Right cardiac atrium (tissue), 5 donors: Measurements from ENCODE around the gene NYAP1. TPM values are rescaled to one million over a fixed set of nuclear protein-coding genes. Genes with fewer than 3 reads are reported as not detected.
A peak's percentile ranks its signal among the peaks of the same experiment; 100 is the strongest.

Experiments
- ATAC-seq, 2 donors: fragments of 200-7000 bp; cut with Tn5 transposase; one replicate each; pipeline versions ENCODE4 v1.8.0 to v1.9.1; 2020; ENCODE audit warnings: moderate library complexity in 2 of 2, mild to moderate bottlenecking in 1 of 2
- DNase-seq, 3 donors: peaks; one replicate each; pipeline ENCODE4 v3.0.0-alpha.2; 2020
- H3K27ac ChIP-seq: one replicate; pipeline ENCODE4 v1.5.1; 2013; ENCODE audit warnings: mild to moderate bottlenecking, low read length, control low read depth, moderate library complexity
- H3K27me3 ChIP-seq: one replicate; pipeline ENCODE4 v1.6.1; 2013; ENCODE audit not compliant: control insufficient read depth, insufficient read depth
- H3K4me1 ChIP-seq: one replicate; pipeline ENCODE4 v1.6.1; 2013; ENCODE audit warnings: low read length; ENCODE audit not compliant: control insufficient read depth, insufficient read depth
- H3K4me3 ChIP-seq: one replicate; pipeline ENCODE4 v1.5.1; 2013; ENCODE audit warnings: low read length, control low read depth
- H3K9me3 ChIP-seq: one replicate; pipeline ENCODE4 v1.6.1; 2013; ENCODE audit warnings: low read length; ENCODE audit not compliant: control insufficient read depth
- WGBS: extraction: QIAGEN DNeasy Blood & Tissue Kit; methylation state at CpG from one replicate; pipeline ENCODE4 v1.1.7; 2013; 5-methylcytosine and 5-hydroxymethylcytosine counted together
- intact Hi-C, 4 donors: fragments of 100-400 bp; cut with DNase I; formaldehyde crosslinking; loops; one replicate each; pipeline versions ENCODE4 v1.11.0 to v1.14.0; 2022 to 2023
- polyA plus RNA-seq: library from polyadenylated mRNA; stranded (reverse); fragments of 200-250 nt; gene quantifications from one replicate; pipeline ENCODE4 v1.2.3, GENCODE V29; 2013
- total RNA-seq, 4 donors: library from RNA; stranded (reverse); fragmentation: NEBNext Ultra II Directional; extraction: Animal tissue kit (Norgen Biotek cat#: 25700); gene quantifications; one replicate each; pipeline ENCODE4 v1.2.1, GENCODE V29; 2021
- donor health status: healthy with polysubstance abuse.
- donor health status: DM: no; HTN: yes; CAD: no.
- donor health status: DM: no; HTN: no; CAD: no.
- donor health status: DM: no; HTN: yes; CAD: no; lungs with severe emphysema.
- donor health status: DM: yes; HTN: yes; CAD: no.

Gene NYAP1
- total and polyA plus RNA-seq, 5 donors, result 0.39 to 1.1 (median 0.76) TPM

DNA sequence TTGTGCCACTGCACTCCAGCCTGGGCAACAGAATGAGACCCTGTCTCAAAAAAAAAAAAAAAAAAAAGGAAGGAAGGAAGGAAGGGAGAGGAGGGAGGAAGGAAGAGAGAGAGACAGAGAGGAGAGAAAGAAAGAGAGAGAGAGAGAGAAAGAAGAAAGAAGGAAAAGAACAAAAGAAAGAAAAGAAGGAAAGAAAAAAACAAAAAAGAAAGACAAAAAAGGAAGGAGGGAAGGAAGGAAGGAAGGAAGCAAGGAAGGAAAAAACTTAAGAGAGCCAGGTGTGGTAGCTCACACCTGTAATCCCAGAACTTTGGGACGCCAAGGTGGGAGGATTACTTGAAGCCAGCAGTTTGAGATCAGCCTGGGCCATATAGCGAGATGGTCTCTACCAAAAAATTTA lies 18.9 kb upstream of the NYAP1 start:
- DNase-seq, result no peak
- no peaks in the 10 kb centered on the region for H3K27me3 ChIP-seq
- ATAC-seq, result no peak
- WGBS, result 92% methylated on average over 2 of the region's 2 CpGs
- H3K4me3 ChIP-seq, result no peak overlapping the region
- H3K27ac ChIP-seq, result no peak overlapping the region
- intact Hi-C loops, result loop anchor here (5.0 to 10.0 kb wide), 4 partner anchors 93 to 230 kb away; partner anchors contain the start of gene GIGYF1 (in 2 of the 4)
- H3K9me3 ChIP-seq, result no peaks in the 10 kb centered on the region
- peaks cover 3% of the 10 kb centered on the region for H3K4me1 ChIP-seq

DNA sequence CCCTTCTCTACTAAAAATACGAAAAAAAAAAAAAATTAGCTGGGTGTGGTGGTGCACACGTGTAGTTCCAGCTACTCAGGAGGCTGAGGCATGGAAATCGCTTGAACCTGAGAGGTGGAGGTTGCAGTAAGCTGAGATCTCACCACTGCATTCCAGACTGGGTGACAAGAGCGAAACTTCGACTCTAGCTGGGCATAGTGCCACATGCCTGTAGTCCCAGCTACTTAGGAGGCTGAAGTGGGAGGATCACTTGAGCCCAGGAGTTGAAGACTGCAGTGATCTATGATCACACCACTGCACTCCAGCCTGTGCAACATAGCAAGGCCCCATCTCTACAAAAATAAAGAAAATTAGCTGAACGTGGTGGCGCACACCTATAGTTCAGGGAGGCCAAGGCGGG lies 18.4 kb upstream of the NYAP1 start:
- Histone ChIP-seq H3K27me3 (no peaks in the 10 kb centered on the region), H3K4me3 (no peak overlapping the region), H3K9me3 (no peaks in the 10 kb centered on the region), H3K4me1 (peaks cover 3% of the 10 kb centered on the region), H3K27ac (no peak overlapping the region)
- intact Hi-C loops, result loop anchor here (5.0 to 10.0 kb wide), 4 partner anchors 92 to 230 kb away; partner anchors contain the start of gene GIGYF1 (in 2 of the 4)
- 65% methylated on average over 8 of the region's 8 CpGs for WGBS
- peak in 1 of 3 donors; percentile 49 for DNase-seq
- no peak for ATAC-seq

DNA sequence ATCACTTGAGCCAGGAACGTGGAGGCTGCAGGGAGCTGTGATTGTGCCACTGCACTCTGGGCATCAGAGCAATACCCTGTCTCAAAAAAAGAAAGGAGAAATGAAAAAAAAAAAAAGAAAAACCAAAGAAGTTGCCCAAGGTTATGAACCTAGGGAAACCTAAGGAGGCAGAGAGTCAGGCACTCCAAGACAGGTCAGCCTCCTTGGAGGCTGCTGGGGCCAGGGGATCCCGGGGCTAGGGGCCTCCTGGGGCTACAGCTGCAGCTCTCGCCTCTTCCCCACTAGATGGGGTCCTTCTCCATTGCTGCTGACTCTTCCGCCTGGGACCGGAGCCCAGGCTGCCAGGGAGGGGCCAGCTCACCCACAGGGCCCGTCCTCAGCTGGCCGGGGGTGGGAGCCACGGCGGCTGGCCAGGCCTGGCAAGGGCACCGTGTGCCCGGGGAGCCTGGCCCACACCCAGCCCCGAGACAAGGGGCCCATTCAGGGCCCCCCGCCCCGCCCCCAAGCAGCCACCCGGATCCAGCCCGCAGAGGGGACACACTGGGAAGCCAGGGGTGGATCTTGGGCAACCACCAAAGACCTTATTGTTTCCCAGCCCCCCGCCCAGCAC lies 17.9 kb upstream of the NYAP1 start:
- WGBS, result 7% methylated on average over 17 of the region's 17 CpGs
- Histone ChIP-seq H3K27me3 (no peaks in the 10 kb centered on the region), H3K4me1 (peaks cover 3% of the 10 kb centered on the region), H3K27ac (peak overlapping the region; percentile 69), H3K4me3 (no peak overlapping the region), H3K9me3 (no peaks in the 10 kb centered on the region)
- ATAC-seq, result peak; percentile 86 to 89
- intact Hi-C loops, result loop anchor here (5.0 to 10.0 kb wide), 4 partner anchors 91 to 229 kb away; partner anchors contain the start of gene GIGYF1 (in 2 of the 4)
- DNase-seq, result peak; percentile 82 to 94 (median 93)

DNA sequence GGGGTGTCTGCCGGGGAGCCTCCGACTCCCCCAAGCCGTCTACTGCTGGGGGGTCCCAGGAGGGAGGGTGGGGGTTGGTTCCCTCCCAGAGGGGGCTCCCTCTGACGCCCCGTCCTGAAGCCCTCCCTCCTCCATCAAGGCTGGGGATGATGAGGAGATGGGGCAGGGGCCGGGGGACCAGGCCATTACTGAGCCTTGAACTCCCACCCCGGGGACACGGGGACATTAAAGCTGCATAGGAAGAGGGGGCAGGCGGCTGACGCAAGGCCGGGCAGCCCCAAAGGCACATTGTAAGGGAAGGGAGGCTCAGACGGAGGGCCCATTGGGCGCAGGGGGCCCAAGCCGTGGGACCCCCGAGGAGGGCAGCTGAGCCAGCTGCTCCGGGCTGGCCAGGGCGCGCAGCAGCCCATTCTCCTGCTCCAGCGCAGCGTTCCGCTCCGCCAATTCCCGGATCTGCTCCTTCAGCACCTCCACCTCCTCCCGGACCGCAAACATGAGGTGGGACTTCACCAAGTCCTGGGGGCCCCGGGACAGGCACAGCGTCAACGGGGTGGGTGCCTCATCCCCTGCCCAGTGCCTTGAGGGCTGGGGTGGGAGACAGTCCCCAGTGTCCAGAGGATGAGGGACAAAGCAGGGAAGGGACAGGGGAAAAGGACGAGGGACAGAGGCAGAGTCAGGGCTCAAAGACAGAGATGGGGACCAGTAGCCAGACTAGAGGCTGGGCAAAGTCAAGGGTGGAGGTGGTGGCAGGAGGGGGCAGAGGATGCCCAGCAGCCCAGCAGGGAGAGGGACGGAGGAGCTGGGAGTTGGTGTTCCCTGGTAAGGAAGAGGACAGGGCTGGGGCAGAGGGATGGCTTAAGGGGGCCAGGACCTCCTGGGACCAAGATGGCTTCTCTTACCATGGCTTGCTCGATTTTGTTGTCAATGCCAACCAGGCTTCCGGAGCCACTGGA lies 16.8 kb upstream of the NYAP1 start:
- no peaks in the 10 kb centered on the region for H3K9me3 ChIP-seq
- no peaks in the 10 kb centered on the region for H3K27me3 ChIP-seq
- DNase-seq (peak in 1 of 3 donors; percentile 56), ATAC-seq (peak; percentile 2 to 5)
- 65% methylated on average over 32 of the region's 32 CpGs for WGBS
- no peak overlapping the region for H3K4me3 ChIP-seq
- intact Hi-C loops, result loop anchor here (5.0 to 10.0 kb wide), 4 partner anchors 90 to 228 kb away; partner anchors contain the start of gene GIGYF1 (in 2 of the 4)
- peaks cover 3% of the 10 kb centered on the region for H3K4me1 ChIP-seq
- no peak overlapping the region for H3K27ac ChIP-seq

DNA sequence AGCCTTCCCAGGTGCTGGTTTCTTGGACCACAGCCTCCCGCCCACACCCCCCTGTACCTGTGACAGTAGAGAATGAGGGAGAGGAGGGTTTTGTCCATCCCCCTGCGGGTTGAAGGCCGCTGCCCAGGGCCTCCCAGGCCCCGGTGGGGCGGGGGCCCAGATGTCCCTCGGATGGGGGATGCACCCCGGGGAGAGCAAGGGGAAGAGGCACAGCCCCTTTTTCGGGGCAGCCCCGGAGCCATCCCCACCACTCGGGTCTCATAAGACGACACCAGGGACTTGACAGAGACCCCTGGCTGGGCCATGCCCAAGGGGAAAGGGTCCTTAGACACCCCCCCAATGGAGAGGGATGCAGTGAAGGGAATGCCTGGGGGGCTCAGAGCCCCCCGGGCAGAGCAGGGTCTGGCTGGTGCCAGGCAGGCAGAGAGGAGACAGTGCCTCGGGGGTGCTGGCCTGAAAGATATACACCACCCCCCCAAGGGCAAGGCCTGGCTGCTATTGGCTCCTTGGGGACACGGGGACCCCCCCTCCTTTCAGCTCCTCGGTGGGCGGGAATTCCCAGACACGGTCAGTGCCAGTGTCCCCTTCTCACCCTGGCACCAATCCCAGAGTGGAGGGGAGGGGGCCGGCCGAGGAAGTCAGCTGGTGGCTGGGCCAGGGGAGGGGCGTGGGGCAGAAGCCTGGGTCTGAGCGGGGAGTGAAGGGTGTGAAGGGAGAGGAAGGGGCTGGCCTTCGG lies 15.9 kb upstream of the NYAP1 start:
- no peaks in the 10 kb centered on the region for H3K27me3 ChIP-seq
- no peaks in the 10 kb centered on the region for H3K9me3 ChIP-seq
- DNase-seq (peak in 2 of 3 donors; percentile 73 to 80), ATAC-seq (no peak)
- no peak overlapping the region for H3K4me3 ChIP-seq
- peak overlapping the region; percentile 22 for H3K27ac ChIP-seq
- intact Hi-C loops, result loop anchor here (5.0 to 10.0 kb wide), 4 partner anchors 89 to 227 kb away; partner anchors contain the start of gene GIGYF1 (in 2 of the 4)
- H3K4me1 ChIP-seq, result peaks cover 8% of the 10 kb centered on the region
- 50% methylated on average over 22 of the region's 22 CpGs for WGBS

DNA sequence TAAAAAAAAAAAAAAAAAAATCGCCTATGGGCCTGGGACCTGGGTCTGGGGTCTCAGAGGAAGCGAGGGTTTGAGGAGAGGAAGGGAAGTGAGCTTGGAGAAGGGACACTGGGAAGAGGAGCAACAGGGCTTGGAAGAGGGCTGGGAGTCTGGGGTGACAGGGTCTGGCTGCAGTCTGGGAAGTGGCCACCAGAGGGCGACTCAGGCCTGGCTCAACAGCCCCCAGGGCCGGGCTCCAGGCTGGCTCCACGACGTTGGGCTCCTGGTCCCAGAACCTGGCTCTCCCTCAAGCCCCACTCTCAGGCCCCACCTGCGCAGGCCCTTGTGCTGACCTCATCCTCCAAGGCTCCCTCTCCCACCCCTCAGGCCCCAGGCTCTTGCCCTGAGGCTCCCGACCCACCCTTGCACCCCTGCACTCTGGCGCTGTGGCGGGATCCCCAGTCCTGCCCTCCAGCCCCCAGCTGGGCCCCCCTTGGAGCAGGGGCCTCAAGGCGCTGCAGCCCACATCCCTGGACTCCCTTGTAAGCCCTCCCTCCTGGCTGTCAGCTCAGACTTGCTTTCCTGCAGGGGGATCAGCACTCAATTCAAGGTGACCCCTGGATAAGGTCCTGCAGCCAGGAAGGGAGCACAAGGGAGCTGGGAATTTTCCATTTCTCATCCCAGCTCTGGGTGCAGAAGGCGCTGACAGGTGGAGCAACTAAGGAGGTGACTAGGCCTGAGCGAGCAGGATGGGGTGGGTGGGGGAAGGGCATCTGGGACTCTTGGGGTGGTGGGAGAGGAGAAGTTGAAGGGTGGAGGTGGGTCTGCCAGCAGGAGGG lies 14.3 kb upstream of the NYAP1 start:
- WGBS, result 28% methylated on average over 13 of the region's 13 CpGs
- peaks cover 12% of the 10 kb centered on the region for H3K4me1 ChIP-seq
- H3K27me3 ChIP-seq, result no peaks in the 10 kb centered on the region
- peak; percentile 69 to 73 for ATAC-seq
- intact Hi-C loops, result loop anchor here (5.0 to 10.0 kb wide), 4 partner anchors 88 to 225 kb away; partner anchors contain the start of gene GIGYF1 (in 2 of the 4)
- no peak overlapping the region for H3K4me3 ChIP-seq
- peak overlapping the region; percentile 68 for H3K27ac ChIP-seq
- peak; percentile 86 to 96 (median 95) for DNase-seq
- no peaks in the 10 kb centered on the region for H3K9me3 ChIP-seq

DNA sequence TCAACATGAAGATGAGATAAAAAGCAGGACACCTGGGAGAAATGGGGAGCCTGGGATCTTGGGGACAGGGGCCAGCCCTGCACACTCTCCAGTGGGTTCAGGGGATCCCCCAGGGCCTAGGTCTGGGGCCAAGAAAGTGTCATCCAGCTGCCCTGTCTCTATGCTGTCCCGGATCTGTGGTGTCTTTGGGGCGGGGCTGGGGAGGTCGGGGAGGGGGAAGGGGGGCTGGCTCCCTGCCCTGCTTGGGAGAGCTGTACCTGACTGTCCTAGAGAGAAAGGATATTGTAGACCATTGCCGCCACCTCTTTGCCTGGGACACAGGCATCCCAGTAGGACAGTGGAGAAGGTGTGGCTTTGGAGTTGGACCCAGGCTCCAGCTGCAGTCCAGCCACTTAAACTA lies 12.7 kb upstream of the NYAP1 start:
- Histone ChIP-seq H3K4me3 (no peak overlapping the region), H3K27ac (peak overlapping the region; percentile 11), H3K9me3 (no peaks in the 10 kb centered on the region), H3K27me3 (no peaks in the 10 kb centered on the region), H3K4me1 (peaks cover 12% of the 10 kb centered on the region)
- DNase-seq, result peak in 2 of 3 donors; percentile 51 to 53
- WGBS, result 45% methylated on average over 4 of the region's 4 CpGs
- intact Hi-C loops, result loop anchor here in 2 of 4 donors (5.0 to 10.0 kb wide), 2 partner anchors 86 to 214 kb away; no protein-coding TSS in a partner anchor
- ATAC-seq, result no peak

DNA sequence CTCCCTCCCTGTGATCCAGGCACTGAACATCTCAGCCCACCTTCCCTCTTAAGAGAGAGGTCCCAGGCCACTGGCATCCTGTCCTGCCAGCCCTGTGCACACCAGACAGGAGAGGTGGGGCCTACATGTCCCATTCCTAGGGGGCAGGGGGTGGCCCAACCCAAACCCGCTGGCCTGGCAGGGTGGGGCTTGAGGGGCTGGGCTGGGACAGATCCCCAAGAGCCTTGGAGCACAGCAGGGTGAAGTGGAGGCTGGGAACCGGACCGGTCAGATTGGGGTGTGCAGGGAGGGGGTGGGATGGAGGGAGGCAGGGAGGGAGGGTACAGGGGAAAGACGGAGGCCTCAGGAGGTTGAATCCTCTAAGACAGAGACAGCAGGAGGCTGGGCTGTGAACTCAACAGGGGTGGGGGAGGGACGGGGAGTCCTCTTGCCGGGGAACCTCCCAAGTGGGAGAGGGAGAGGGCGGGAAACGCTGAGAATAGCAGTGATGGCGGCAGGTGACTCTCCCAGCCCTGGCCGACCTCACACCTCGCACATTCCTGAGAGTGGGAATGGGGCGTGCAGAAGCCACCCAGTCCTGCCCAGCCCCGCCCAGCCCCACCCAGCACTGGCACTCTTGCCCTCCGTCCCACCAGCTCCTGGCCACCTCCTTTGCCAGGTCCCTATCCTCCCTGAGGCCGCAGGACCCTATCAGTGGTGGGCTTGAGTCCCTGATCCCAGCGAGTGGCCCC lies 11.4 kb upstream of the NYAP1 start:
- ATAC-seq, result peak in 1 of 2 donors; percentile 5
- Histone ChIP-seq H3K27ac (peak overlapping the region; percentile 62), H3K9me3 (no peaks in the 10 kb centered on the region), H3K27me3 (no peaks in the 10 kb centered on the region), H3K4me3 (no peak overlapping the region), H3K4me1 (peaks cover 19% of the 10 kb centered on the region)
- intact Hi-C loops, result loop anchor here in 2 of 4 donors (5.0 to 10.0 kb wide), 2 partner anchors 85 to 213 kb away; no protein-coding TSS in a partner anchor
- 32% methylated on average over 16 of the region's 16 CpGs for WGBS
- DNase-seq, result peak in 2 of 3 donors; percentile 53 to 60

DNA sequence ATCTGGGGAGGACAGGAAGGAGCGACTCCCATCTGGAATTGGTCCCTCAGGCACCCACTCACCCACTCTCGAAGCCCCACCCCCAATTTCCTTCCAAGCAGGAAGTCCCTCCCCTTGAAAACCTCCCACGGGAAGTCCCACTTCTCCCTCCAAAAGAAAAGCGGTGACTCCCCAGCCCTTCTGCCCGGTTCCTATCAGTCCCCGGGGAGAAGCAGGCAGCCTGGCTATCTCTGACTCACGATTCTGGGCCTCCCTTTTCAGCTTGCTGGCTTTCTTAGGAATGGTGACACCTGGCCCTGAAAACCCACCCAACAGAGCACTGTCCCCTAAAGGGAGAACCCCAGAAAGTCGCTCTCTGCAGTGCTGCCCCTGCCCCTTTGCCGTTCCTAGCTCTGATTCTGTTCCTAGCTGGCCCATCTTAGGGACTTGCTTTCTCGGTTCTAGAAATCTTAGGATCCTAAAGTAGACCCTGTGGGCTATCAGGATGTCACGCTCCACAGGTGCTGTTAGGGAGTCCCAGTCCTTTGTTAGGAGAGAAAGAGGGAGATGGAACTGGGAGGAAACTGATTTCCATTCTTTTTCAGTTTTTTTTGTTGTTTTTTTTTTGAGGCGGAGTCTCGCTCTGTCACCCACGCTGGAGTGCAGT lies 10.8 kb upstream of the NYAP1 start:
- Histone ChIP-seq H3K27ac (peak overlapping the region; percentile 83), H3K4me1 (peaks cover 22% of the 10 kb centered on the region), H3K27me3 (no peaks in the 10 kb centered on the region), H3K9me3 (no peaks in the 10 kb centered on the region), H3K4me3 (no peak overlapping the region)
- peak; percentile 16 to 58 for ATAC-seq
- 37% methylated on average over 14 of the region's 14 CpGs for WGBS
- peak; percentile 76 to 81 (median 76) for DNase-seq
- intact Hi-C loops, result loop anchor here in 2 of 4 donors (5.0 to 10.0 kb wide), 2 partner anchors 84 to 212 kb away; no protein-coding TSS in a partner anchor
